ENCODE measurements around the gene NDUFB4.

NDUFB4 gene

GRCh38 chr3:120596116-120596852, at the start of gene NDUFB4:
Gene NDUFB4 (plus strand): TSS chr3:120596336. CDS start chr3:120596360, 24 bp downstream.
- DNase-seq, result peak; percentile 97
- in situ Hi-C loops (cut with HindIII; ENCODE audit: low pct_ligation_motif_present, low pct_unique_long_range_greater_than_20kb, low sequenced_read_pairs), result no loop called here

GRCh38 chr3:120550546-120550945, 45.6 kb upstream of the NDUFB4 start:
- DNase-seq, result no peak
- in situ Hi-C loops (cut with HindIII; ENCODE audit: low pct_ligation_motif_present, low pct_unique_long_range_greater_than_20kb, low sequenced_read_pairs), result no loop called here

- no peak for DNase-seq
- in situ Hi-C loops (cut with HindIII; ENCODE audit: low pct_ligation_motif_present, low pct_unique_long_range_greater_than_20kb, low sequenced_read_pairs), result no loop called here
These were observed 43.7 kb upstream of the NDUFB4 start for GRCh38 chr3:120552184-120553172.

- DNase-seq, result no peak
- in situ Hi-C loops (cut with HindIII; ENCODE audit: low pct_ligation_motif_present, low pct_unique_long_range_greater_than_20kb, low sequenced_read_pairs), result no loop called here
These were observed 41.1 kb upstream of the NDUFB4 start for GRCh38 chr3:120554812-120555606.

GRCh38 chr3:120555657-120556509, 40.3 kb upstream of the NDUFB4 start:
- DNase-seq, result no peak
- in situ Hi-C loops (cut with HindIII; ENCODE audit: low pct_ligation_motif_present, low pct_unique_long_range_greater_than_20kb, low sequenced_read_pairs), result no loop called here

- in situ Hi-C loops (cut with HindIII; ENCODE audit: low pct_ligation_motif_present, low pct_unique_long_range_greater_than_20kb, low sequenced_read_pairs), result no loop called here
- DNase-seq, result no peak
These were observed 39.0 kb upstream of the NDUFB4 start for GRCh38 chr3:120557115-120557514.

GRCh38 chr3:120558771-120559241, 37.3 kb upstream of the NDUFB4 start:
- in situ Hi-C loops (cut with HindIII; ENCODE audit: low pct_ligation_motif_present, low pct_unique_long_range_greater_than_20kb, low sequenced_read_pairs), result no loop called here
- DNase-seq, result peak; percentile 83

- in situ Hi-C loops (cut with HindIII; ENCODE audit: low pct_ligation_motif_present, low pct_unique_long_range_greater_than_20kb, low sequenced_read_pairs), result no loop called here
- DNase-seq, result peak; percentile 69
These were observed 36.7 kb upstream of the NDUFB4 start for GRCh38 chr3:120559242-120560061.

- DNase-seq, result no peak
These were observed 35.6 kb upstream of the NDUFB4 start for GRCh38 chr3:120560304-120561250.

GRCh38 chr3:120561251-120562045, 34.7 kb upstream of the NDUFB4 start:
- in situ Hi-C loops (cut with HindIII; ENCODE audit: low pct_ligation_motif_present, low pct_unique_long_range_greater_than_20kb, low sequenced_read_pairs), result no loop called here
- DNase-seq, result peak; percentile 63

More at GRCh38 chr3:120560304-120561250, 35.6 kb upstream of the NDUFB4 start:
- in situ Hi-C loops (cut with HindIII; ENCODE audit: low pct_ligation_motif_present, low pct_unique_long_range_greater_than_20kb, low sequenced_read_pairs), result no loop called here

GRCh38 chr3:120563356-120564022, 32.6 kb upstream of the NDUFB4 start:
- DNase-seq, result no peak
- in situ Hi-C loops (cut with HindIII; ENCODE audit: low pct_ligation_motif_present, low pct_unique_long_range_greater_than_20kb, low sequenced_read_pairs), result no loop called here

GRCh38 chr3:120566243-120566975, 29.7 kb upstream of the NDUFB4 start:
- in situ Hi-C loops (cut with HindIII; ENCODE audit: low pct_ligation_motif_present, low pct_unique_long_range_greater_than_20kb, low sequenced_read_pairs), result no loop called here
- peak; percentile 45 for DNase-seq

- peak; percentile 57 for DNase-seq
- in situ Hi-C loops (cut with HindIII; ENCODE audit: low pct_ligation_motif_present, low pct_unique_long_range_greater_than_20kb, low sequenced_read_pairs), result no loop called here
These were observed 28.6 kb upstream of the NDUFB4 start for GRCh38 chr3:120567370-120568201.

Measured in ACHN (cell line).